Measurements from ENCODE around the gene EIF4G3.

DNA sequence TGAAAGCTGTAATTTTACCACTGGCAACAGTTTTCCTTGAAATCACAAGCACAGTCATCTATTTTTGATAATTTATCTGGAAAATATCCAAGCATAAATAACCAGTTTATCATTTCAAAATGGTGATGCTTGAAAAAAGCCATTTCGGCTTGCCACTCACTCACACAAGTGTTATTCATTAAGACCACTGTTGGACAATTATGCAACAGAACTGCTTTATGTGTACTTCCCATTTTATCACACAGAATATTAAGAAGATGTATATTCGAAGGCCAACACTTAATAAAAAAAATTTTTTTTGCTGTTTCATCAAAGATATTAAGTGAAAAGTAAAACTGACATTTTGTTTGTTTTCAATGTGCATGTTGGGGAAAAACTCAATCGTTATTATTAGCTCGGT is 62.3 kb downstream of the EIF4G3 start:
- TF ChIP-seq NFIC (IDR thresholded peaks at IDR 0.05; ENCODE audit: low read depth, low read length), result no peak
- TF ChIP-seq, protein P1, sequence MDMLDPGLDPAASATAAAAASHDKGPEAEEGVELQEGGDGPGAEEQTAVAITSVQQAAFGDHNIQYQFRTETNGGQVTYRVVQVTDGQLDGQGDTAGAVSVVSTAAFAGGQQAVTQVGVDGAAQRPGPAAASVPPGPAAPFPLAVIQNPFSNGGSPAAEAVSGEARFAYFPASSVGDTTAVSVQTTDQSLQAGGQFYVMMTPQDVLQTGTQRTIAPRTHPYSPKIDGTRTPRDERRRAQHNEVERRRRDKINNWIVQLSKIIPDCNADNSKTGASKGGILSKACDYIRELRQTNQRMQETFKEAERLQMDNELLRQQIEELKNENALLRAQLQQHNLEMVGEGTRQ (IDR thresholded peaks at IDR 0.05; ENCODE audit: borderline replicate concordance, low read depth, low read length), result no peak
- TF ChIP-seq SP1 (IDR thresholded peaks at IDR 0.05; ENCODE audit: low read depth, low read length), result no peak
- TF ChIP-seq, protein P2, sequence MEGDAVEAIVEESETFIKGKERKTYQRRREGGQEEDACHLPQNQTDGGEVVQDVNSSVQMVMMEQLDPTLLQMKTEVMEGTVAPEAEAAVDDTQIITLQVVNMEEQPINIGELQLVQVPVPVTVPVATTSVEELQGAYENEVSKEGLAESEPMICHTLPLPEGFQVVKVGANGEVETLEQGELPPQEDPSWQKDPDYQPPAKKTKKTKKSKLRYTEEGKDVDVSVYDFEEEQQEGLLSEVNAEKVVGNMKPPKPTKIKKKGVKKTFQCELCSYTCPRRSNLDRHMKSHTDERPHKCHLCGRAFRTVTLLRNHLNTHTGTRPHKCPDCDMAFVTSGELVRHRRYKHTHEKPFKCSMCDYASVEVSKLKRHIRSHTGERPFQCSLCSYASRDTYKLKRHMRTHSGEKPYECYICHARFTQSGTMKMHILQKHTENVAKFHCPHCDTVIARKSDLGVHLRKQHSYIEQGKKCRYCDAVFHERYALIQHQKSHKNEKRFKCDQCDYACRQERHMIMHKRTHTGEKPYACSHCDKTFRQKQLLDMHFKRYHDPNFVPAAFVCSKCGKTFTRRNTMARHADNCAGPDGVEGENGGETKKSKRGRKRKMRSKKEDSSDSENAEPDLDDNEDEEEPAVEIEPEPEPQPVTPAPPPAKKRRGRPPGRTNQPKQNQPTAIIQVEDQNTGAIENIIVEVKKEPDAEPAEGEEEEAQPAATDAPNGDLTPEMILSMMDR (IDR thresholded peaks at IDR 0.05 in 2 of 3, conservative IDR thresholded peaks at IDR 0.05 in 1 of 3; ENCODE audit: control insufficient read depth in 2 of 3, extremely low read depth in 1 of 3, insufficient read depth in 1 of 3, low read depth in 3 of 3, low read length in 3 of 3), result no peak
- TF ChIP-seq, protein P3, sequence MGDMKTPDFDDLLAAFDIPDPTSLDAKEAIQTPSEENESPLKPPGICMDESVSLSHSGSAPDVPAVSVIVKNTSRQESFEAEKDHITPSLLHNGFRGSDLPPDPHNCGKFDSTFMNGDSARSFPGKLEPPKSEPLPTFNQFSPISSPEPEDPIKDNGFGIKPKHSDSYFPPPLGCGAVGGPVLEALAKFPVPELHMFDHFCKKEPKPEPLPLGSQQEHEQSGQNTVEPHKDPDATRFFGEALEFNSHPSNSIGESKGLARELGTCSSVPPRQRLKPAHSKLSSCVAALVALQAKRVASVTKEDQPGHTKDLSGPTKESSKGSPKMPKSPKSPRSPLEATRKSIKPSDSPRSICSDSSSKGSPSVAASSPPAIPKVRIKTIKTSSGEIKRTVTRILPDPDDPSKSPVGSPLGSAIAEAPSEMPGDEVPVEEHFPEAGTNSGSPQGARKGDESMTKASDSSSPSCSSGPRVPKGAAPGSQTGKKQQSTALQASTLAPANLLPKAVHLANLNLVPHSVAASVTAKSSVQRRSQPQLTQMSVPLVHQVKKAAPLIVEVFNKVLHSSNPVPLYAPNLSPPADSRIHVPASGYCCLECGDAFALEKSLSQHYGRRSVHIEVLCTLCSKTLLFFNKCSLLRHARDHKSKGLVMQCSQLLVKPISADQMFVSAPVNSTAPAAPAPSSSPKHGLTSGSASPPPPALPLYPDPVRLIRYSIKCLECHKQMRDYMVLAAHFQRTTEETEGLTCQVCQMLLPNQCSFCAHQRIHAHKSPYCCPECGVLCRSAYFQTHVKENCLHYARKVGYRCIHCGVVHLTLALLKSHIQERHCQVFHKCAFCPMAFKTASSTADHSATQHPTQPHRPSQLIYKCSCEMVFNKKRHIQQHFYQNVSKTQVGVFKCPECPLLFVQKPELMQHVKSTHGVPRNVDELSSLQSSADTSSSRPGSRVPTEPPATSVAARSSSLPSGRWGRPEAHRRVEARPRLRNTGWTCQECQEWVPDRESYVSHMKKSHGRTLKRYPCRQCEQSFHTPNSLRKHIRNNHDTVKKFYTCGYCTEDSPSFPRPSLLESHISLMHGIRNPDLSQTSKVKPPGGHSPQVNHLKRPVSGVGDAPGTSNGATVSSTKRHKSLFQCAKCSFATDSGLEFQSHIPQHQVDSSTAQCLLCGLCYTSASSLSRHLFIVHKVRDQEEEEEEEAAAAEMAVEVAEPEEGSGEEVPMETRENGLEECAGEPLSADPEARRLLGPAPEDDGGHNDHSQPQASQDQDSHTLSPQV (IDR thresholded peaks at IDR 0.05), result no peak
- no peak for TF ChIP-seq HDAC2 (IDR thresholded peaks at IDR 0.05)
- TF ChIP-seq SUZ12 (IDR thresholded peaks at IDR 0.05; ENCODE audit: unreplicated experiment), result no peak
- no peak for TF ChIP-seq BMI1 (IDR thresholded peaks at IDR 0.05; ENCODE audit: borderline replicate concordance)

Measured in GM12878 (cell line).